Esophagus muscularis mucosa (tissue), 4 donors: ENCODE data around the gene ABI3BP.

ENCODE experiments used
- EP300 ChIP-seq: sonication (generic); formaldehyde crosslinking; IDR thresholded peaks from one replicate; pipeline ENCODE4 v1.6.1; 2017; ENCODE audit warnings: antibody characterized with exemption
- POLR2A ChIP-seq: fragments of 450-650 bp; IDR thresholded peaks from one replicate; pipeline ENCODE4 v1.6.1; 2017; ENCODE audit warnings: antibody characterized with exemption, moderate library complexity, mild to moderate bottlenecking, low read depth
- POLR2AphosphoS5 ChIP-seq, 2 donors: sonication (generic); formaldehyde crosslinking; IDR thresholded peaks; one replicate each; pipeline ENCODE4 v1.6.1; 2017; ENCODE audit warnings: antibody characterized with exemption in 2 of 2
- TF ChIP-seq, protein P1 (sequence below), 3 experiments: fragments of 200-600 bp in 2 of 3; fragments of 450-650 bp in 1 of 3; sonication (generic) in 2 of 3; IDR thresholded peaks; one replicate each; pipeline ENCODE4 v1.5.1; 2017 to 2019; ENCODE audit warnings: antibody characterized with exemption in 3 of 3, mild to moderate bottlenecking in 2 of 3, moderate library complexity in 1 of 3

- TF ChIP-seq, protein P1, sequence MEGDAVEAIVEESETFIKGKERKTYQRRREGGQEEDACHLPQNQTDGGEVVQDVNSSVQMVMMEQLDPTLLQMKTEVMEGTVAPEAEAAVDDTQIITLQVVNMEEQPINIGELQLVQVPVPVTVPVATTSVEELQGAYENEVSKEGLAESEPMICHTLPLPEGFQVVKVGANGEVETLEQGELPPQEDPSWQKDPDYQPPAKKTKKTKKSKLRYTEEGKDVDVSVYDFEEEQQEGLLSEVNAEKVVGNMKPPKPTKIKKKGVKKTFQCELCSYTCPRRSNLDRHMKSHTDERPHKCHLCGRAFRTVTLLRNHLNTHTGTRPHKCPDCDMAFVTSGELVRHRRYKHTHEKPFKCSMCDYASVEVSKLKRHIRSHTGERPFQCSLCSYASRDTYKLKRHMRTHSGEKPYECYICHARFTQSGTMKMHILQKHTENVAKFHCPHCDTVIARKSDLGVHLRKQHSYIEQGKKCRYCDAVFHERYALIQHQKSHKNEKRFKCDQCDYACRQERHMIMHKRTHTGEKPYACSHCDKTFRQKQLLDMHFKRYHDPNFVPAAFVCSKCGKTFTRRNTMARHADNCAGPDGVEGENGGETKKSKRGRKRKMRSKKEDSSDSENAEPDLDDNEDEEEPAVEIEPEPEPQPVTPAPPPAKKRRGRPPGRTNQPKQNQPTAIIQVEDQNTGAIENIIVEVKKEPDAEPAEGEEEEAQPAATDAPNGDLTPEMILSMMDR (IDR thresholded peaks at IDR 0.05): no peak
- TF ChIP-seq POLR2A: no peak
- TF ChIP-seq EP300: no peak
- no peak for TF ChIP-seq POLR2AphosphoS5 (IDR thresholded peaks at IDR 0.05)
Observed at GRCh38 chr3:100775226-100775625, 218.0 kb downstream of the ABI3BP start.
